SU-DHL-6 (cell line): ENCODE results near the gene GAREM2.

Source experiments
- H2AFZ ChIP-seq: fragments of 200-600 bp; sonication (generic); 2 replicates; pipeline ENCODE4 v1.6.1; 2014; ENCODE audit warnings: low read depth, mild to moderate bottlenecking, moderate library complexity, mixed read lengths, antibody characterized with exemption, low read length; ENCODE audit not compliant: severe bottlenecking
- H3F3A ChIP-seq: fragments of 200-600 bp; shearing (Covaris generic); 2 replicates; pipeline ENCODE4 v1.6.0; 2016; ENCODE audit warnings: antibody characterized with exemption, mild to moderate bottlenecking; ENCODE audit not compliant: insufficient read depth
- H3K27ac ChIP-seq: fragments of 200-600 bp; sonication (generic); 2 replicates; pipeline ENCODE4 v1.5.1; 2016; ENCODE audit warnings: low read depth, mild to moderate bottlenecking, low read length, moderate library complexity, mixed read lengths
- H3K27me3 ChIP-seq: fragments of 200-600 bp; sonication (generic), shearing (Covaris generic); 2 replicates; pipeline ENCODE4 v1.6.0; 2014; ENCODE audit warnings: mild to moderate bottlenecking, low read length
- H3K36me3 ChIP-seq: fragments of 200-600 bp; sonication (generic); 2 replicates; pipeline ENCODE4 v1.6.1; 2014; ENCODE audit warnings: mild to moderate bottlenecking, low read length, mixed read lengths
- H3K4me2 ChIP-seq: fragments of 300-600, 200-600 bp; shearing (Covaris generic), sonication (generic); 2 replicates; pipeline ENCODE4 v1.6.0; 2014; ENCODE audit warnings: low read length, low read depth, mild to moderate bottlenecking; ENCODE audit not compliant: poor library complexity, severe bottlenecking
- H3K4me3 ChIP-seq: fragments of 200-600 bp; sonication (generic); 2 replicates; pipeline ENCODE4 v1.5.1; 2014; ENCODE audit warnings: antibody characterized with exemption, low read length, mild to moderate bottlenecking, mixed read lengths; ENCODE audit not compliant: insufficient read depth, poor library complexity, severe bottlenecking
- H3K79me2 ChIP-seq: fragments of 200-600 bp; sonication (generic); 2 replicates; pipeline ENCODE4 v1.6.1; 2014; ENCODE audit warnings: mild to moderate bottlenecking, low read length, moderate library complexity; ENCODE audit not compliant: insufficient read depth
- H3K9ac ChIP-seq: fragments of 200-600 bp; sonication (generic); 2 replicates; pipeline ENCODE4 v1.7.0; 2014; ENCODE audit warnings: mild to moderate bottlenecking, low read length
- H3K9me2 ChIP-seq: fragments of 200-600 bp; sonication (generic); replicated peaks from 2 replicates; pipeline ENCODE4 v1.6.1; 2014; ENCODE audit warnings: low read length; ENCODE audit not compliant: insufficient read depth
- H3K9me3 ChIP-seq: fragments of 200-600 bp; sonication (generic); 2 replicates; pipeline ENCODE4 v1.6.1; 2014; ENCODE audit warnings: low read length, mixed read lengths; ENCODE audit not compliant: insufficient read depth
- H4K20me1 ChIP-seq: fragments of 200-600 bp; sonication (generic); 2 replicates; pipeline ENCODE4 v1.6.1; 2014; ENCODE audit warnings: low read depth, mild to moderate bottlenecking, antibody characterized with exemption, low read length, moderate library complexity, mixed read lengths
- EZH2phosphoT487 ChIP-seq: fragments of 200-600 bp; sonication (generic), shearing (Covaris generic); conservative IDR thresholded peaks from 2 replicates; pipeline ENCODE4 v1.6.1; 2018; ENCODE audit warnings: mild to moderate bottlenecking, antibody characterized with exemption, low read length, moderate library complexity, mixed read lengths
- TF ChIP-seq, protein P1 (sequence below): fragments of 200-600 bp; sonication (generic); IDR thresholded peaks from one replicate; pipeline ENCODE4 v1.5.1; 2017; ENCODE audit warnings: antibody characterized with exemption, mild to moderate bottlenecking, low read length, moderate library complexity; ENCODE audit not compliant: insufficient read depth, poor library complexity, severe bottlenecking

The GAREM2 gene

DNA sequence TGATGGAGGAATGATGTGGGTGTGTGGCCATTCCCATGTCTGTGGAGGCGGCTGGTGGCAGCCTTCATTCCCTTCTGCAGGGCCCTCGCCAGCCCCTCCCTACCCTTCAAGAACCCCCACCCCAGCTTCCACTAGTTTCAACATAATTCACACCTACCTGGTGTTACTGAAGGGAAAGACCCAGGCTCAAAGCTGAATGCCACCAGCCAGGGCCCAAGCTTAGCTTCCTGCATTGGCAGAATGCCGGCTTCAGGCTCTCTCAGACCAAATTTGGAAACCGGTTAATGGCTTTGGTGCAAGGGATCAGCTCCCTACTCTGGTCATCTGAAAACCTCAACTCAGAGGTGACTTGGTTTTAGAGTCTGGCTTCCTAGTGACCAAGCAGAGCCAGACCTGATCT, 16.9 kb downstream of the GAREM2 start:
- Histone ChIP-seq H3K79me2 (no peaks in the 10 kb centered on the region), H3K9ac (no peak overlapping the region), H3K27me3 (no peaks in the 10 kb centered on the region), H3K9me3 (no peaks in the 10 kb centered on the region), H3K27ac (no peak overlapping the region), H2AFZ (no peak overlapping the region), H3K4me3 (no peak overlapping the region), H3F3A (0 out of 2 replicates have a peak, but pooled peaks cover 3% of the 10 kb centered on the region), H3K9me2 (no peaks in the 10 kb centered on the region), H4K20me1 (no peaks in the 10 kb centered on the region), H3K36me3 (0 out of 2 replicates have a peak, but pooled peaks cover 3% of the 10 kb centered on the region), H3K4me2 (no peak overlapping the region)
- TF ChIP-seq, protein P1, sequence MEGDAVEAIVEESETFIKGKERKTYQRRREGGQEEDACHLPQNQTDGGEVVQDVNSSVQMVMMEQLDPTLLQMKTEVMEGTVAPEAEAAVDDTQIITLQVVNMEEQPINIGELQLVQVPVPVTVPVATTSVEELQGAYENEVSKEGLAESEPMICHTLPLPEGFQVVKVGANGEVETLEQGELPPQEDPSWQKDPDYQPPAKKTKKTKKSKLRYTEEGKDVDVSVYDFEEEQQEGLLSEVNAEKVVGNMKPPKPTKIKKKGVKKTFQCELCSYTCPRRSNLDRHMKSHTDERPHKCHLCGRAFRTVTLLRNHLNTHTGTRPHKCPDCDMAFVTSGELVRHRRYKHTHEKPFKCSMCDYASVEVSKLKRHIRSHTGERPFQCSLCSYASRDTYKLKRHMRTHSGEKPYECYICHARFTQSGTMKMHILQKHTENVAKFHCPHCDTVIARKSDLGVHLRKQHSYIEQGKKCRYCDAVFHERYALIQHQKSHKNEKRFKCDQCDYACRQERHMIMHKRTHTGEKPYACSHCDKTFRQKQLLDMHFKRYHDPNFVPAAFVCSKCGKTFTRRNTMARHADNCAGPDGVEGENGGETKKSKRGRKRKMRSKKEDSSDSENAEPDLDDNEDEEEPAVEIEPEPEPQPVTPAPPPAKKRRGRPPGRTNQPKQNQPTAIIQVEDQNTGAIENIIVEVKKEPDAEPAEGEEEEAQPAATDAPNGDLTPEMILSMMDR, result no peak

DNA sequence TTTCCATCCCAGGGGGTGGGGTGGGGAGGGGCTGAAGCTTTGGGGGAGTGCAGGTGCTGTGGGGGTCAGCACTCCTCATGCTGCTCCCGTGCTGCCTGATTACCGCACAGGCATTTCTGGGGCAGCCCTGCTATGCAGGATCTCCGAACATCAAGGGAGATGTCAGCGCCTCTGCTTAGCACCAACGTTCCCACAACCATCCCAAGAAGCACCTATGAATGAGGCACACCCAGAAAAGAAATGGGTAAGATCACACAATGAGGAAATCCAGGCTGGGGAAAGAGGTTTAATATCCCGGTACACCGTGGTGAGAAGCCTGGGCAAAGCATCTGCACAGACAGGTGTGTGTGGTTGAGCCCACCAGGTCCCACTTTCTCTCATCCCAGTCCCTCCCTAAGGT, 17.5 kb downstream of the GAREM2 start:
- Histone ChIP-seq H3K79me2 (no peaks in the 10 kb centered on the region), H3K27ac (no peak overlapping the region), H3K9me3 (no peaks in the 10 kb centered on the region), H3K4me3 (no peak overlapping the region), H3K9ac (no peak overlapping the region), H2AFZ (no peak overlapping the region), H3K27me3 (no peaks in the 10 kb centered on the region), H4K20me1 (no peaks in the 10 kb centered on the region), H3K36me3 (0 out of 2 replicates have a peak, but pooled peaks cover 3% of the 10 kb centered on the region), H3K9me2 (no peaks in the 10 kb centered on the region), H3F3A (0 out of 2 replicates have a peak, but pooled peaks cover 3% of the 10 kb centered on the region), H3K4me2 (no peak overlapping the region)
- no peak for TF ChIP-seq EZH2phosphoT487

DNA sequence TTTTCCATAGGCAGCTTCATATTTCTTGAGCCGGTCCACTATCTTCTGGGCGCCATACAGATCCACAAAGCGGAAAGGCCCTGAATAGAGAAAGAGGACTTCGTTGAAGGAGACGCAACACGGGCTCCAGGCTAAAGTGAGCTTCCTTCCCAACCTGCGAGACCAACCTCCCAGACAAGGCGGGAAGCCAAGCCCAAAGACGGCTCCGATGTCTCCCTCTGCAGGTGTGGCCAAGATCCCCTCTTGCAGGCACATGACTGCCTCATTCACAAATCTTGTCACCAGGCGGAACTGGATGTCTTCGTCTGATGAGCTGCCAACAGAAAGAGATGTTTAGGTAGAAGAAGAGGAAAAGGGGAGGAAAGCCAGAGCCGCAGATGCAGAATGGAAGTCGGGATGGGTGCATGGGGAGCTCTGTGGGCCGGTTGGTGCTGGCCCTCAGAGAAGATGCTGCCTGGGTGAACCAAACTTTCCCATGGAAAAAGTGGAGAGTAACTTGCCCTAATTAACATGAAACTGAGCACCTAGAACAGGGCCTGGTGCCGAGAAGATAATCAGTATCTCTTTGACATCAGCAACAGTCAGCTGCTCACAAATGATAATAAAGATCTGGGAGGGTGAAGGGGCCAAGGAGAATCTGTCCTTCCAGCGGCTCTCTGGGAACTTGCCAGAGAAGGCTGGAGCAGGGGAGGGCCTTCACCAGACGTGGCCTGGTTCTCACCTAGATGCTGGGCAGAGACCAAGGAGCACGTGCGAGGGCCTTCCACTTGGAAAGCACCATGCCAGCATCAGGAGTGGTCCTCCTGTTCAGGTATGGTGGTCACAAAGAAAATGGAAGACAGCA, 18.6 kb downstream of the GAREM2 start:
- no peaks in the 10 kb centered on the region for H4K20me1 ChIP-seq
- no peaks in the 10 kb centered on the region for H3K9me2 ChIP-seq
- no peaks in the 10 kb centered on the region for H3K27me3 ChIP-seq
- no peak overlapping the region for H3K4me3 ChIP-seq
- no peak overlapping the region for H3K27ac ChIP-seq
- no peak for TF ChIP-seq EZH2phosphoT487
- TF ChIP-seq, protein P1, result no peak
- no peaks in the 10 kb centered on the region for H3K79me2 ChIP-seq
- no peak overlapping the region for H3K4me2 ChIP-seq
- H3F3A ChIP-seq, result 0 out of 2 replicates have a peak, but pooled peaks cover 3% of the 10 kb centered on the region
- 0 out of 2 replicates have a peak, but pooled peaks cover 3% of the 10 kb centered on the region for H3K36me3 ChIP-seq
- H3K9ac ChIP-seq, result no peak overlapping the region
- no peak overlapping the region for H2AFZ ChIP-seq
- H3K9me3 ChIP-seq, result no peaks in the 10 kb centered on the region
